ENCODE results near the gene SIDT1. TPM values are rescaled to one million over a fixed set of nuclear protein-coding genes. Genes with fewer than 3 reads are reported as not detected.

The SIDT1 gene
- total and polyA plus RNA-seq, 4 donors: 0.08 to 2.2 (median 0.82) TPM

DNA sequence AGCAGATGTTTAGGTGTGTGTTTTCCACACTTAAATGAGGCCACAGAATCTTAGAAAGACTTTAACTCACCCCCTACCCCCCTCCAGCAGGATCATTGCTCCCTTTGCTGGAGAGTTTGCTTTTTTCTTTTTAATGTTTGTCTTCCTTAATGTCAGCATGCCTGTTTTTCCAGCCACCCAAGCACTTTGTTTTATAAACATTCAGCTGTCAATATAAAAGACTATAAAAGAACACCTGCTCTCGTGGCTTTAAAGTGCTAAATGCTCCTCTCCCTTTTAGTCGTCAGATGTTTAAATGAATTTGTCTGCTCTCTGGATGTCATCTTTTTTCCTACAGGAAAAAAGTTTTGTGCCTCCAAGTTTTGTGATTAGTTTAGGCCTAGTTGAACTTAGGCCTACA, 61.7 kb downstream of the SIDT1 start:
- H3K36me3 ChIP-seq (ENCODE audit: control insufficient read depth in 4 of 4, insufficient read depth in 3 of 4, low read depth in 1 of 4, low read length in 3 of 4): no peaks in the 10 kb centered on the region
- no peaks in the 10 kb centered on the region for H3K27me3 ChIP-seq (ENCODE audit: control insufficient read depth in 4 of 4, insufficient read depth in 4 of 4, low read length in 3 of 4)
- 66% methylated on average over 2 of the region's 2 CpGs for WGBS
- TF ChIP-seq SP1 (IDR thresholded peaks at IDR 0.05): no peak
- TF ChIP-seq EGR1 (IDR thresholded peaks at IDR 0.05; ENCODE audit: low read depth in 2 of 2): no peak
- TF ChIP-seq FOXA1 (IDR thresholded peaks at IDR 0.05): no peak
- no peak for TF ChIP-seq YY1 (IDR thresholded peaks at IDR 0.05)
- no peak for TF ChIP-seq HNF4A (conservative IDR thresholded peaks at IDR 0.05)
- no peak for TF ChIP-seq RAD21 (IDR thresholded peaks at IDR 0.05)
- no peak for TF ChIP-seq HNF4G (IDR thresholded peaks at IDR 0.05)
- TF ChIP-seq CTCF (IDR thresholded peaks at IDR 0.05; ENCODE audit: low read depth, low read length, missing input control): no peak
- TF ChIP-seq, protein P1, sequence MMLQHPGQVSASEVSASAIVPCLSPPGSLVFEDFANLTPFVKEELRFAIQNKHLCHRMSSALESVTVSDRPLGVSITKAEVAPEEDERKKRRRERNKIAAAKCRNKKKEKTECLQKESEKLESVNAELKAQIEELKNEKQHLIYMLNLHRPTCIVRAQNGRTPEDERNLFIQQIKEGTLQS (IDR thresholded peaks at IDR 0.05): no peak
- TF ChIP-seq NR2F2 (IDR thresholded peaks at IDR 0.05): no peak
- TF ChIP-seq, protein P2, sequence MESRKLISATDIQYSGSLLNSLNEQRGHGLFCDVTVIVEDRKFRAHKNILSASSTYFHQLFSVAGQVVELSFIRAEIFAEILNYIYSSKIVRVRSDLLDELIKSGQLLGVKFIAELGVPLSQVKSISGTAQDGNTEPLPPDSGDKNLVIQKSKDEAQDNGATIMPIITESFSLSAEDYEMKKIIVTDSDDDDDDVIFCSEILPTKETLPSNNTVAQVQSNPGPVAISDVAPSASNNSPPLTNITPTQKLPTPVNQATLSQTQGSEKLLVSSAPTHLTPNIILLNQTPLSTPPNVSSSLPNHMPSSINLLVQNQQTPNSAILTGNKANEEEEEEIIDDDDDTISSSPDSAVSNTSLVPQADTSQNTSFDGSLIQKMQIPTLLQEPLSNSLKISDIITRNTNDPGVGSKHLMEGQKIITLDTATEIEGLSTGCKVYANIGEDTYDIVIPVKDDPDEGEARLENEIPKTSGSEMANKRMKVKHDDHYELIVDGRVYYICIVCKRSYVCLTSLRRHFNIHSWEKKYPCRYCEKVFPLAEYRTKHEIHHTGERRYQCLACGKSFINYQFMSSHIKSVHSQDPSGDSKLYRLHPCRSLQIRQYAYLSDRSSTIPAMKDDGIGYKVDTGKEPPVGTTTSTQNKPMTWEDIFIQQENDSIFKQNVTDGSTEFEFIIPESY (IDR thresholded peaks at IDR 0.05): no peak
- no peak overlapping the region for H3K4me3 ChIP-seq (ENCODE audit: low read depth in 1 of 3, low read length in 3 of 3)
- H3K9me3 ChIP-seq (ENCODE audit: control insufficient read depth in 4 of 4, low read length in 3 of 4): no peaks in the 10 kb centered on the region
- no peak overlapping the region for H3K27ac ChIP-seq (ENCODE audit: low read depth in 1 of 2, low read length in 2 of 2)
- DNase-seq (ENCODE audit: low spot score): no peak
- no peaks in the 10 kb centered on the region for H3K4me1 ChIP-seq (ENCODE audit: control insufficient read depth in 4 of 4, insufficient read depth in 4 of 4, low read length in 3 of 4)
- no peak overlapping the region for H3K9ac ChIP-seq (ENCODE audit: low read depth in 1 of 2, low read length in 2 of 2)

DNA sequence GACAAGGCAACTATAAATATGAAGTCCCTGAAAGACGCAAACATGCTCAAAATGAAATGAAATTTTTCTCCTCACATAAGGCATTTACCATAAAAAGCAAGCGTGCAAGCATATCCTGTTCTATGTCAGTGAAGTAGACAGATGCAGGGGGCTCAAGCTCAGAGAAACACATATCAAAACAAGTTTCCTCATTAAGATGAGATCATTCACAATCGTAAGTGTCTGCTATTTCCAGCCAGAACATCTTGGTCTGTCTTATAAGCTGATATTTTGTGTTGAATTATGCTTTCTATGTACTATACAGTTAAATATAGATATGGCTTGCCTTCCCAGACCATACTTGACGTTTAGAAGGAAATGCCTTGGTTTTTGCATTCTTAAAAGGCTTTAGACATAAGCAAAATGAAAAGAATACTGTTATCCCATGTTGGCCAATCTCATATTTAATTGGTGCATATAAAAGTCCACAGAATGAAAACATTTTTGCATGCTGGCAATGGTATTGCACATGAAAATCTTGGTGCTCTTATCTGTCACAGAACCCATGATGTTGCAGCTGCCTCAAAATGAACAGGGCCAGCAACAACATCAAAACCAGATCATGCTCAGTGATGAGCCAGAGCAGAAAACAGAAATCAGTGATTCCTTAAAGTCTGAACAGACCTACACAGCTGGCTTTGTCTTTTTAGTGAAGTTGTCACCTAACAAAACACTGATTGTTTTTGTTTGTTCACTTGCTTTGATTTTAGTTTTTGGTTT, 65.4 kb downstream of the SIDT1 start:
- whole genome bisulfite sequencing: 76% methylated on average over 4 of the region's 4 CpGs
- Histone ChIP-seq H3K36me3 (ENCODE audit: control insufficient read depth in 4 of 4, insufficient read depth in 3 of 4, low read depth in 1 of 4, low read length in 3 of 4) (no peaks in the 10 kb centered on the region), H3K27ac (ENCODE audit: low read depth in 1 of 2, low read length in 2 of 2) (no peak overlapping the region), H3K9me3 (ENCODE audit: control insufficient read depth in 4 of 4, low read length in 3 of 4) (no peaks in the 10 kb centered on the region), H3K4me3 (ENCODE audit: low read depth in 1 of 3, low read length in 3 of 3) (no peak overlapping the region), H3K27me3 (ENCODE audit: control insufficient read depth in 4 of 4, insufficient read depth in 4 of 4, low read length in 3 of 4) (no peaks in the 10 kb centered on the region), H3K4me1 (ENCODE audit: control insufficient read depth in 4 of 4, insufficient read depth in 4 of 4, low read length in 3 of 4) (no peaks in the 10 kb centered on the region), H3K9ac (ENCODE audit: low read depth in 1 of 2, low read length in 2 of 2) (no peak overlapping the region)
- no peak for DNase-seq (ENCODE audit: low spot score)
- TF ChIP-seq GABPA (IDR thresholded peaks at IDR 0.05 in 1 of 2, conservative IDR thresholded peaks at IDR 0.05 in 1 of 2): no peak
- no peak for TF ChIP-seq RAD21 (IDR thresholded peaks at IDR 0.05)
- TF ChIP-seq TAF1 (conservative IDR thresholded peaks at IDR 0.05): no peak
- no peak for TF ChIP-seq JUND (IDR thresholded peaks at IDR 0.05)
- no peak for TF ChIP-seq REST (IDR thresholded peaks at IDR 0.05)
- TF ChIP-seq FOXA1 (IDR thresholded peaks at IDR 0.05): no peak
- TF ChIP-seq CTCF (IDR thresholded peaks at IDR 0.05; ENCODE audit: low read depth, low read length, missing input control): no peak
- no peak for TF ChIP-seq RXRA (IDR thresholded peaks at IDR 0.05)
- TF ChIP-seq, protein P3, sequence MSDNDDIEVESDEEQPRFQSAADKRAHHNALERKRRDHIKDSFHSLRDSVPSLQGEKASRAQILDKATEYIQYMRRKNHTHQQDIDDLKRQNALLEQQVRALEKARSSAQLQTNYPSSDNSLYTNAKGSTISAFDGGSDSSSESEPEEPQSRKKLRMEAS (IDR thresholded peaks at IDR 0.05): no peak
- no peak for TF ChIP-seq FOXA2 (IDR thresholded peaks at IDR 0.05)
- no peak for TF ChIP-seq HNF4G (IDR thresholded peaks at IDR 0.05)
- TF ChIP-seq, protein P1 (IDR thresholded peaks at IDR 0.05): no peak
- TF ChIP-seq SP1 (IDR thresholded peaks at IDR 0.05): no peak
- TF ChIP-seq EGR1 (IDR thresholded peaks at IDR 0.05; ENCODE audit: low read depth in 2 of 2): no peak
- no peak for TF ChIP-seq HNF4A (conservative IDR thresholded peaks at IDR 0.05)

Data from liver (tissue), 9 donors.